Hepatocyte (in vitro differentiated cells): ENCODE results near the gene PMF1.

Source experiments
- CTCF ChIP-seq: fragments of 200-600 bp; sonication (generic); IDR thresholded peaks from 2 replicates; pipeline ENCODE4 v1.5.1; 2016; ENCODE audit warnings: antibody characterized with exemption, mild to moderate bottlenecking; ENCODE audit not compliant: poor library complexity
- EZH2phosphoT487 ChIP-seq: fragments of 200-600 bp; sonication (generic); IDR thresholded peaks from one replicate; pipeline ENCODE4 v1.6.1; 2018; ENCODE audit warnings: antibody characterized with exemption, mild to moderate bottlenecking, low read depth, moderate library complexity; ENCODE audit not compliant: unreplicated experiment, severe bottlenecking

DNA sequence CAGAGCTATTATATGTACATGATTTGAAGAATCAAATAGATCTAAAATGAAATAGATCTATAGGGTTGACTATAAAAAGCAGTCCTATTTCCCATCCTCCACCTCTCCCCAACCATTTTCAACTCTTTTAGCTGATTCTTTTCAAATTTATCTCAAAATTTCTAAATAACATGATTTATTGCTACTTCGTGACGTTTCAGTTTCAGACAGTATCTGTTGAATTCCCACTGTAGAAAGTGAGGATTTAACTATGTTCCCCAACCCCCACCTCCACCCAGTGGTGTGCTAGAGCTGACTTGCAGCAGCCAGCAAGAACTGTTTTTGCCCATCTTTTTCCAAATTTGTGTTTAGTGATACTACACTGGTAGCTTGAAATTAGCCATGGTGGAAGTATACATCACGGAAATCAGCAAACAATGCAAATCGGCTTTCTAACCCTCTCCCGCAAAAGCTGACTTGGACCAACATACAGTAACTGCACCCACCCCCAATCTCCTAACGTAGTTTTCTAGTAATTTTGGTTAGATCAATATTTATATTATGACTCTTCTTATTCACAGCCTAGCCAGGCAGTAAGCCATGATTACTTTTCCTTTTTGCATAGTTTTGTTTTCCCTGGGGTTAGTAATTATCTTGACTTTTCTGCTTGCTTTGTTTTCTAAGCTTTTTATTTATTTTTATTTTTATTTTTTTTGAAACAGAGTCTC lies 48.5 kb upstream of the PMF1 start:
- TF ChIP-seq CTCF (no peak), EZH2phosphoT487 (no peak)
